HG02852 (cell line): Measurements from ENCODE around the gene PTGDR.

Experiments
- ATAC-seq: cut with Tn5 transposase; IDR thresholded peaks from one replicate; pipeline ENCODE4 v1.9.1; 2021; ENCODE audit warnings: mild to moderate bottlenecking, moderate library complexity; ENCODE audit not compliant: unreplicated experiment

Gene PTGDR, protein sequence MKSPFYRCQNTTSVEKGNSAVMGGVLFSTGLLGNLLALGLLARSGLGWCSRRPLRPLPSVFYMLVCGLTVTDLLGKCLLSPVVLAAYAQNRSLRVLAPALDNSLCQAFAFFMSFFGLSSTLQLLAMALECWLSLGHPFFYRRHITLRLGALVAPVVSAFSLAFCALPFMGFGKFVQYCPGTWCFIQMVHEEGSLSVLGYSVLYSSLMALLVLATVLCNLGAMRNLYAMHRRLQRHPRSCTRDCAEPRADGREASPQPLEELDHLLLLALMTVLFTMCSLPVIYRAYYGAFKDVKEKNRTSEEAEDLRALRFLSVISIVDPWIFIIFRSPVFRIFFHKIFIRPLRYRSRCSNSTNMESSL

DNA sequence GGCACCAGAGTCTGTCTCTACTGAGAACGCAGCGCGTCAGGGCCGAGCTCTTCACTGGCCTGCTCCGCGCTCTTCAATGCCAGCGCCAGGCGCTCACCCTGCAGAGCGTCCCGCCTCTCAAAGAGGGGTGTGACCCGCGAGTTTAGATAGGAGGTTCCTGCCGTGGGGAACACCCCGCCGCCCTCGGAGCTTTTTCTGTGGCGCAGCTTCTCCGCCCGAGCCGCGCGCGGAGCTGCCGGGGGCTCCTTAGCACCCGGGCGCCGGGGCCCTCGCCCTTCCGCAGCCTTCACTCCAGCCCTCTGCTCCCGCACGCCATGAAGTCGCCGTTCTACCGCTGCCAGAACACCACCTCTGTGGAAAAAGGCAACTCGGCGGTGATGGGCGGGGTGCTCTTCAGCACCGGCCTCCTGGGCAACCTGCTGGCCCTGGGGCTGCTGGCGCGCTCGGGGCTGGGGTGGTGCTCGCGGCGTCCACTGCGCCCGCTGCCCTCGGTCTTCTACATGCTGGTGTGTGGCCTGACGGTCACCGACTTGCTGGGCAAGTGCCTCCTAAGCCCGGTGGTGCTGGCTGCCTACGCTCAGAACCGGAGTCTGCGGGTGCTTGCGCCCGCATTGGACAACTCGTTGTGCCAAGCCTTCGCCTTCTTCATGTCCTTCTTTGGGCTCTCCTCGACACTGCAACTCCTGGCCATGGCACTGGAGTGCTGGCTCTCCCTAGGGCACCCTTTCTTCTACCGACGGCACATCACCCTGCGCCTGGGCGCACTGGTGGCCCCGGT lies at the start of gene PTGDR:
Gene PTGDR, plus strand, starts transcription at position 198 of the 778 bp plus-strand sequence. Its CDS starts 117 bp downstream, at position 315.
- no peak for ATAC-seq

- ATAC-seq, result no peak
Observed at GRCh38 chr14:52219488-52220084, 47.9 kb upstream of the PTGDR start.

GRCh38 chr14:52220924-52221811 lies 46.3 kb upstream of the PTGDR start:
- ATAC-seq, result no peak

DNA sequence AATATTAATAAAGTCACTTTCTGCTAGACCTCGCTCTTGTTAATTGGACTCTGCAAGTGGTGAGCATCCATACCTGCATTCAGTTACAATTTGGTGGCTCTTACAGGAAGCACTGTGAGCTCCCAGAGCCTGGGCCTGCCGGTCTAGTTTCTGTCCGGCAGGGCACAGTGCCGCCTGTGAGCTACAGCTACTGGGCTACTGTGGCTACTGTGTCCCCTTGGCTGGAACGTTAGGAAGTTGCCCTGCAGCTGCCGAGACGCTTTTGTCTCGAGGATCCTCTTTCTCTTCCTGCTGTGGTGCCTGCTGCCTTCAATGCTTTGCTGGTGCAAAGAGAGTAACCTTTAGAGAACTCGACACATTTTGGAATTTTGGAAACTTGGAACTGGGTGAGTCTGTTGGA lies 44.6 kb upstream of the PTGDR start:
- no peak for ATAC-seq

DNA sequence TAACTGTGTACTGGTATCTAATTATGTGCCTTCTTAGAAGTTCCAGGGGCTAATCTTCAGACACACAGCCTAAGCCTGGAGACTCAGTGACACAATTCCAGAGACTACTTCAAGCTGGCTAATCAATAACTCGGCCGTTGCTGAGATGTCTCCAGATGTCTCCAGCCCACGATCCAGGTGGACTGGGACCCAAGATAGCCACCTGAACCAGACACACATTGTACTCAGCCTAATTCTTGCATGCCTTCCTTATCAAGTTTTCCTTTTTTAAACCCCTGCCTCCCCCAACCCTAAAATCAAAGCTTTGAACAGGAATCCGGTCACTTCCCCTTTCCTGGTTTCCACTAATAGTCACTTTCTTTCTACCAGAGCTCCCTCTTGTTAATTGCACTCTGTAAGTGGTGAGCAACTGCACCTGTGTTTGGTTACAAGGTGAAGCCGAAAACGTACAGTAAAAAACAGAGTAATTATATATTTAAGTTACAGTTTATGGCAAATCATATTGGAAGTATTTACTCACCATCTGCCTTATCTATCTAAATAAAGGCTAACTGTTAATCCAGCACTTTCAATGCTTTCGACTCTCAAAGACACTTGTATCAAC lies 39.8 kb upstream of the PTGDR start:
- no peak for ATAC-seq

GRCh38 chr14:52233693-52234092 lies 33.8 kb upstream of the PTGDR start:
- ATAC-seq, result no peak

- no peak for ATAC-seq
Observed at GRCh38 chr14:52235434-52235833, 32.1 kb upstream of the PTGDR start.

- no peak for ATAC-seq
Observed at GRCh38 chr14:52235866-52236510, 31.5 kb upstream of the PTGDR start.

- no peak for ATAC-seq
Observed at GRCh38 chr14:52238682-52239081, 28.8 kb upstream of the PTGDR start.

GRCh38 chr14:52240623-52241022 lies 26.9 kb upstream of the PTGDR start:
- ATAC-seq, result no peak

DNA sequence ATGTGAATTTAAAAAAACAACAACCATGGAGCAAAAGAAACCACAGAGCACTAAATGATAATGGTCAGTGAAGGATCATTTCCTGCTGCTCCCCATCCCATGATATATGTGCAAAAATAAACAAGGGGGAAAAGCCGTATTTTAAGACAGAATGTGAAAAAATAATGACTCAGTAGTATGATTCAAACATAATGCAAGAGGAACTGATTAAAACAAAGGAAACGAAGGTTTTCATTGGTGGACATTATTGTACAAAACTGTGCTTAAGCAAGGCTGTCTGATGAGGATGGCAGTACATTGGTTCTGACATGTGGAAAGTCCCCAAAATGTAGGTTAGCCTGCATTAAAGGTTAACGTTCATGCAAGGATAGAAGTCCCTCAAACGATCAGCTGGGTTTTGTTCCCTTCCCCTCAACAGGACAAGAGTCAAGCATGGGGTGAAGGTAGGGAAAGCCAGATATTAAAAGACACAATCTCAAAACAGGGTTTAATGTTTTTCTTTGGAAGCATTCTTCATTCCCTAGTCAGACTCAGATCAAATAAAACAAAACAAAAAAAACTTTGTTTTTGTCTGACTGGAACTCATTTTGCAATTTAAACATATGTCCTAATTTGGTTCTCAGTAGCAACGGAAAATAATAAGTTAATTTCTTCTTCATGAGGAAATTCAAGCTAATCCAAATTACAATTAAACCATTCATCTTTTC lies 26.3 kb upstream of the PTGDR start:
- no peak for ATAC-seq

GRCh38 chr14:52244328-52244727 lies 23.2 kb upstream of the PTGDR start:
- ATAC-seq, result peak; percentile 82

DNA sequence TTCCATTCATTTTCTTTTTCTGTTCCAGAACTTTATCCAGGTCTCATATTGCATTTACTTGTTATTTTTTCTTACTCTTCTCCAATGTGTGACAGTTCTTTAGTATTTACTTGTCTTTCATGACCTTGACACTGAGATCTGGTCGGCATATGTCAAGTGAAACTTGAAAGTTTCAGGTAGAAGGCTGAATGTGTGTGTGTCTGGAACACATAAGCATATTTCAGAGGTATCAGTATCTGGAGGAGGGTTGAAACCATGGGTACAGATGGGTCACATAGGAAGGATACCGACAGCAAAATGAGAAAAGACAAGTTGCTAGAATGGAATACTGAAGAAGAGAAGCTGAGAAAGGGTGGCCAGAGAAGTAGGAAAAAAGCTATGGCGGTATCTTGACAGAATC lies 22.5 kb upstream of the PTGDR start:
- ATAC-seq, result peak; percentile 64

- ATAC-seq, result no peak
Observed at GRCh38 chr14:52248057-52248456, 19.4 kb upstream of the PTGDR start.

GRCh38 chr14:52251724-52252123 lies 15.8 kb upstream of the PTGDR start:
- ATAC-seq, result no peak

DNA sequence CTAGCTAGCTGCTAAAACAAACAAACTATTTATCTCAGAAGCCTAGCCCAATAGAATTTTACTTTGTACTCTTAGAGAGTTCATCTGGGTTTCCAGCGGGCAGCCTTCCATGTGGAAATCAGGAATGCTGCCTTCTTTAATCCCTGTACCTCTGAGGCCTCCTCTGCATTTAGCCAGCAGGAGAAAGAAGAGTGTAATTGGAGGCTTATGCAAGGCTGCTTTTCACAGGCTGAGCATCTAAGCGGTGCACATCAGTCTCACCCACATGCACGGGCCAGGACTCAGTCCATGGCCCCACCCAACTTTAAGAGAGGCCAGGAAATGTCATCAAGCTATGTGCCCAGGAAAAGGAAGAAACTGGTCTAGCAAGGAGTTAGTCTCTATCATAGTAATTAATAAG lies 14.0 kb upstream of the PTGDR start:
- no peak for ATAC-seq

DNA sequence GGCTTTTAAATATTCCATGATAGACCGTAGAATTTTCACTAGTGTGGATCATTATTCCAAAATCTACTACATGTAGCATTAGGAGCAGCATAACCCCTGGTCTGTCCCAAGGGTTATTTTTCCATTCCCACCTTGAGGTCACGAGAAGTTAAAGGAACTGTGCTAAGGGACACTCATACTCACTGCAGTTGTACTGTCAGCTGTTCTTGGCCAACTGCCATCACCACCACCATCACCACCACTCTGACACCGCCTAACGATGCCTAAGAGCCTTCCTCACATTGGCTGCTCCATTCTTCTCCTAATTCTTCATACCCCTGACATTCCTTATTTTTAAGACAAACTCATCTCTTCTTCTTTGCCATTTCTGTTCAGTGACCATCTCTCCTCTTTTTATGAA lies 13.4 kb upstream of the PTGDR start:
- ATAC-seq, result no peak

DNA sequence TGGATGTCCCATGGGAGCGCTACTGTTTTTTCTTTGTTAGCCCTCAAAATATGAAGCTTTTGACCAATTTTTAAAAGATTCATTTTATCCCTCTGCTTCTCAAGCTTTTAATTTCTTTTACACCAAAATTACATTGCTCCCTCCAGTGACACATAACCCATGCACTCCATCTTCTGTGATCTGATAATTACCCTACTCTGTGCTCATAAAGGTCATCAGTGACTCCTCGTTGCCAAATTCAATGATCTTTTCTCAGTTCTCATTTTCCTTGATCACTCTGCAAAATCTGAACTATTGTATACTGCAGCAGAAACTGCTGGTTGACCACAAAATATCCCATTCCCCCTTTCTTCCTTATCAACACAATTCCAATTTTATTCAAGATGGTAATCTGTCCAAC lies 8.7 kb upstream of the PTGDR start:
- ATAC-seq, result no peak

GRCh38 chr14:52259434-52259833 lies 8.1 kb upstream of the PTGDR start:
- ATAC-seq, result no peak
